ENCODE data around the gene DESI2.

DNA sequence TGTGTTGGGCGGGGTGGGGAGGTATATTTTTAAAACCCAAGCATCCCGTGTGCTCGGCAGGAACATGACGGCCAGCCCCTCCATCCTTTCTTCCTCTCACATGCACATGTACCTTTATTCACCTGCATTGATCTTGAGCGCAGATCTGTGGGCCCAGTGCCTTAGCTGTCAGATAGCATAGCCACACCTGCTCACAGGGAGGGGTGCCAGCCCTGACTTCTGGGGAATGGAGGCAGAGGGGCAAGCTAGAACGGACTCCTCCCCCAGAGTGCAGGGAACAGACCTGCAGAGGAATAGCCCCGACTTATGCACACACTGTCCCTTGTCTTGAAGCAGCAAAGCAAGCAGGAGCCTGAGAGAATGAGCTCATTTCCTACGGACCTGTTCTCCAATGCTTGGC, 56.1 kb downstream of the DESI2 start:
- TF ChIP-seq, protein P1, sequence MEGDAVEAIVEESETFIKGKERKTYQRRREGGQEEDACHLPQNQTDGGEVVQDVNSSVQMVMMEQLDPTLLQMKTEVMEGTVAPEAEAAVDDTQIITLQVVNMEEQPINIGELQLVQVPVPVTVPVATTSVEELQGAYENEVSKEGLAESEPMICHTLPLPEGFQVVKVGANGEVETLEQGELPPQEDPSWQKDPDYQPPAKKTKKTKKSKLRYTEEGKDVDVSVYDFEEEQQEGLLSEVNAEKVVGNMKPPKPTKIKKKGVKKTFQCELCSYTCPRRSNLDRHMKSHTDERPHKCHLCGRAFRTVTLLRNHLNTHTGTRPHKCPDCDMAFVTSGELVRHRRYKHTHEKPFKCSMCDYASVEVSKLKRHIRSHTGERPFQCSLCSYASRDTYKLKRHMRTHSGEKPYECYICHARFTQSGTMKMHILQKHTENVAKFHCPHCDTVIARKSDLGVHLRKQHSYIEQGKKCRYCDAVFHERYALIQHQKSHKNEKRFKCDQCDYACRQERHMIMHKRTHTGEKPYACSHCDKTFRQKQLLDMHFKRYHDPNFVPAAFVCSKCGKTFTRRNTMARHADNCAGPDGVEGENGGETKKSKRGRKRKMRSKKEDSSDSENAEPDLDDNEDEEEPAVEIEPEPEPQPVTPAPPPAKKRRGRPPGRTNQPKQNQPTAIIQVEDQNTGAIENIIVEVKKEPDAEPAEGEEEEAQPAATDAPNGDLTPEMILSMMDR (IDR thresholded peaks at IDR 0.05) = no peak
- TF ChIP-seq POLR2A (IDR thresholded peaks at IDR 0.05) = no peak
